Measurements from ENCODE around the gene SMURF2.
"Not testable (repeated sequence)": the region's sequence is repeated elsewhere in the genome, so short reads cannot be mapped to it uniquely, and the experiment has no call there.

- not testable (repeated sequence) for TF ChIP-seq CTCF, EZH2phosphoT487, EZH2 (IDR thresholded peaks at IDR 0.05)
Observed at GRCh38 chr17:64670843-64671590, 8.9 kb upstream of the SMURF2 start.

Measured in neural progenitor cell (in vitro differentiated cells).